Measurements from ENCODE around the gene WAC. TPM values are rescaled to one million over a fixed set of nuclear protein-coding genes. Genes with fewer than 3 reads are reported as not detected.
"Not testable (repeated sequence)": the region's sequence is repeated elsewhere in the genome, so short reads cannot be mapped to it uniquely, and the experiment has no call there.

The WAC gene
- total and polyA plus RNA-seq, 9 of the 15 experiments (the other 6 are each of a cell fraction or from before 2014, with no cell fraction given), result 24.8 to 123 (median 78.2) TPM

DNA sequence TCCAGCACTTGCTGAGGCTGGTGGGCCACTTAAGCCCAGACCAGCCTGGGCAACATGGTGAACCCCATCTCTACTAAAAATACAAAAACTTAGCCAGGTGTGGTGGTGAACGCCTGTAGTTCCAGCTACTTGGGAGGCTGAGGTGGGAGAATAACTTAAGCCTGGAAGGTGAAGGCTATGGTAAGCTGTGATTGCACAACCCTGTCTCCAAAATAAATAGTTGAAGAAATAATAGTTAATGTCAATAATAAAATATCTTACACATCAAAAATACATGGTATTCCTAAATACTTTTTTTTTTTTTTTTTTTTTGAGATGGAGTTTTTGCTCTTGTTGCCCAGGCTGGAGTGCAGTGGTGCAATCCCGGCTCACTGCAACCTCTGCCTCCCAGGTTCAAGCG lies 76.7 kb downstream of the WAC start:
- H3K27me3 ChIP-seq (ENCODE audit: control insufficient read depth in 2 of 2, insufficient read depth in 2 of 2, low read length in 2 of 2); FAIRE-seq; intact Hi-C loops (cut with micrococcal nuclease); H4K20me1 ChIP-seq (replicated peaks; ENCODE audit: control insufficient read depth, insufficient read depth, low read length); H3K27ac ChIP-seq (ENCODE audit: extremely low read depth, low read depth, low read length); H3K9ac ChIP-seq (ENCODE audit: insufficient read depth in 1 of 2, low read depth in 2 of 2, low read length in 2 of 2); CTCF ChIA-PET (ENCODE audit: low intra/inter-chr PET ratio); H3K4me2 ChIP-seq (ENCODE audit: insufficient read depth, low read length); H3K9me1 ChIP-seq (ENCODE audit: control insufficient read depth, insufficient read depth, low read length); H3K9me3 ChIP-seq (replicated peaks; ENCODE audit: control insufficient read depth, insufficient read depth, low read depth, low read length); H2AFZ ChIP-seq (ENCODE audit: low read depth, low read length); DNase-seq (ENCODE audit: extremely low read depth in 1 of 4, low spot score in 3 of 4); in situ Hi-C loops (cut with MboI); H3K4me3 ChIP-seq; ATAC-seq; H3K4me1 ChIP-seq (replicated peaks in 1 of 2; ENCODE audit: control insufficient read depth in 2 of 2, insufficient read depth in 2 of 2, low read length in 2 of 2); BruUV-seq (replicated peaks): not testable (repeated sequence)
- WGBS (ENCODE audit: insufficient coverage, low coverage, missing lambda C conversion rate), result 0% methylated on average over 1 of the region's 3 CpGs
- peak; percentile 57 for TF ChIP-seq CEBPB (tag; IDR thresholded peaks at IDR 0.05)
- peaks cover 91% of the 10 kb centered on the region for H3K36me3 ChIP-seq (ENCODE audit: control insufficient read depth, insufficient read depth, low read length)
- H3K79me2 ChIP-seq (ENCODE audit: control insufficient read depth, insufficient read depth, low read length), result peaks cover 40% of the 10 kb centered on the region; the same call in 2 of the 3 replicates
- POLR2A ChIA-PET, result interaction anchor here (0.7 to 1.6 kb wide), 3 partner anchors 14 to 480 kb away, joined by 3 to 4 read pairs (median 3); no protein-coding TSS in a partner anchor

DNA sequence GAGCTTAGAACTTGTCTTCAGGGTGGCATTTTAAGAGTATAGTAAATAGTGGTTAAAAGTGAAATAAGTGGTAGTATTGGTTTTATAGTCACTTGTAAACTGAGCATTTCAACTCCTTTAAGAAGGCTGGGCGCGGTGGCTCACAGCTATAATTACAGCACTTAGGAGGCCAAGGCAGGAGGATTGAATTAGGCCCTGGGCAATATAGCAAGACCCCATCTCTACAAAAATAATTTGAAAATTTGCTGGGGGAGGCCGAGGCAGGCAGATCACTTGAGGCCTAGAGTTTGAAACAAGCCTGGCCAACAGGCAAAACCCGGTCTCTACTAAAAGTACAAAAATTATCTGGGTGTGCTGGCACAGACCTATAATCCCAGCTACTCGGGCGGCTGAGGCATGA lies 80.0 kb downstream of the WAC start:
- WGBS (ENCODE audit: insufficient coverage, low coverage, missing lambda C conversion rate), result 97% methylated on average over 6 of the region's 6 CpGs
- Histone ChIP-seq H3K9me1 (ENCODE audit: control insufficient read depth, insufficient read depth, low read length) (no peaks in the 10 kb centered on the region), H3K9me3 (replicated peaks; ENCODE audit: control insufficient read depth, insufficient read depth, low read depth, low read length) (no peaks in the 10 kb centered on the region), H3K27ac (ENCODE audit: extremely low read depth, low read depth, low read length) (no peak overlapping the region), H3K4me1 (replicated peaks in 1 of 2; ENCODE audit: control insufficient read depth in 2 of 2, insufficient read depth in 2 of 2, low read length in 2 of 2) (no peaks in the 10 kb centered on the region), H3K36me3 (ENCODE audit: control insufficient read depth, insufficient read depth, low read length) (peaks cover 94% of the 10 kb centered on the region), H3K79me2 (ENCODE audit: control insufficient read depth, insufficient read depth, low read length) (peaks cover 9% of the 10 kb centered on the region; the same call in 2 of the 3 replicates), H3K27me3 (ENCODE audit: control insufficient read depth in 2 of 2, insufficient read depth in 2 of 2, low read length in 2 of 2) (no peaks in the 10 kb centered on the region), H3K9ac (ENCODE audit: insufficient read depth in 1 of 2, low read depth in 2 of 2, low read length in 2 of 2) (no peak overlapping the region), H4K20me1 (replicated peaks; ENCODE audit: control insufficient read depth, insufficient read depth, low read length) (no peaks in the 10 kb centered on the region), H2AFZ (ENCODE audit: low read depth, low read length) (no peak overlapping the region), H3K4me2 (ENCODE audit: insufficient read depth, low read length) (no peak overlapping the region), H3K4me3 (no peak overlapping the region)
- TF ChIP-seq ZNF347 (CRISPR knock-in tag; IDR thresholded peaks at IDR 0.05; ENCODE audit: low read depth) (no peak), ZNF354B (CRISPR knock-in tag; IDR thresholded peaks at IDR 0.05) (no peak), ZNF445 (CRISPR knock-in tag; IDR thresholded peaks at IDR 0.05; ENCODE audit: low read depth) (no peak), RBM25 (IDR thresholded peaks at IDR 0.05; ENCODE audit: low read depth, low read length, severe bottlenecking) (peak; percentile 26), NR2C1 (IDR thresholded peaks at IDR 0.05) (no peak), NR2C1 (tag; IDR thresholded peaks at IDR 0.05) (no peak)
- TF ChIP-seq, protein P1, sequence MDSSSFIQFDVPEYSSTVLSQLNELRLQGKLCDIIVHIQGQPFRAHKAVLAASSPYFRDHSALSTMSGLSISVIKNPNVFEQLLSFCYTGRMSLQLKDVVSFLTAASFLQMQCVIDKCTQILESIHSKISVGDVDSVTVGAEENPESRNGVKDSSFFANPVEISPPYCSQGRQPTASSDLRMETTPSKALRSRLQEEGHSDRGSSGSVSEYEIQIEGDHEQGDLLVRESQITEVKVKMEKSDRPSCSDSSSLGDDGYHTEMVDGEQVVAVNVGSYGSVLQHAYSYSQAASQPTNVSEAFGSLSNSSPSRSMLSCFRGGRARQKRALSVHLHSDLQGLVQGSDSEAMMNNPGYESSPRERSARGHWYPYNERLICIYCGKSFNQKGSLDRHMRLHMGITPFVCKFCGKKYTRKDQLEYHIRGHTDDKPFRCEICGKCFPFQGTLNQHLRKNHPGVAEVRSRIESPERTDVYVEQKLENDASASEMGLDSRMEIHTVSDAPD (CRISPR knock-in tag; IDR thresholded peaks at IDR 0.05), result no peak
- TF ChIP-seq, protein P2, sequence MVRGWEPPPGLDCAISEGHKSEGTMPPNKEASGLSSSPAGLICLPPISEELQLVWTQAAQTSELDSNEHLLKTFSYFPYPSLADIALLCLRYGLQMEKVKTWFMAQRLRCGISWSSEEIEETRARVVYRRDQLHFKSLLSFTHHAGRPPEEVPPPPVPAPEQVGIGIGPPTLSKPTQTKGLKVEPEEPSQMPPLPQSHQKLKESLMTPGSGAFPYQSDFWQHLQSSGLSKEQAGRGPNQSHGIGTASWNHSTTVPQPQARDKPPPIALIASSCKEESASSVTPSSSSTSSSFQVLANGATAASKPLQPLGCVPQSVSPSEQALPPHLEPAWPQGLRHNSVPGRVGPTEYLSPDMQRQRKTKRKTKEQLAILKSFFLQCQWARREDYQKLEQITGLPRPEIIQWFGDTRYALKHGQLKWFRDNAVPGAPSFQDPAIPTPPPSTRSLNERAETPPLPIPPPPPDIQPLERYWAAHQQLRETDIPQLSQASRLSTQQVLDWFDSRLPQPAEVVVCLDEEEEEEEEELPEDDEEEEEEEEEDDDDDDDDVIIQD (CRISPR knock-in tag; IDR thresholded peaks at IDR 0.05), result no peak
- BruUV-seq (replicated peaks), result no TSS peak
- no peak for DNase-seq (ENCODE audit: extremely low read depth in 1 of 4, low spot score in 3 of 4)
- CTCF ChIA-PET (ENCODE audit: low intra/inter-chr PET ratio), result no interaction called here
- ATAC-seq, result no peak
- in situ Hi-C loops (cut with MboI), result no loop called here
- intact Hi-C loops (cut with micrococcal nuclease), result no loop called here
- POLR2A ChIA-PET, result interaction anchor here (1.2 to 1.8 kb wide), 2 partner anchors 10 to 11 kb away, joined by 5 to 7 read pairs; no protein-coding TSS in a partner anchor
- no peak for FAIRE-seq

Measured in K562 (cell line).